Gastrocnemius medialis (tissue), 4 donors: Measurements from ENCODE around the gene MYO7A.

ENCODE experiments used
- POLR2A ChIP-seq, 2 donors: fragments of 450-650 bp; IDR thresholded peaks; one replicate each; pipeline ENCODE4 v1.6.1; 2017; ENCODE audit warnings: antibody characterized with exemption in 2 of 2, mild to moderate bottlenecking in 2 of 2, moderate library complexity in 2 of 2
- TF ChIP-seq, protein P1 (sequence below), 5 experiments: fragments of 450-650 bp in 3 of 5; fragments of 200-600 bp in 2 of 5; sonication (generic) in 2 of 5; IDR thresholded peaks in 4 of 5; conservative IDR thresholded peaks in 1 of 5; 1 replicate in 4 of 5; 2 replicates in 1 of 5; pipeline ENCODE4 v1.5.1; 2016 to 2019; ENCODE audit warnings: antibody characterized with exemption in 5 of 5, mild to moderate bottlenecking in 3 of 5, moderate library complexity in 3 of 5

DNA sequence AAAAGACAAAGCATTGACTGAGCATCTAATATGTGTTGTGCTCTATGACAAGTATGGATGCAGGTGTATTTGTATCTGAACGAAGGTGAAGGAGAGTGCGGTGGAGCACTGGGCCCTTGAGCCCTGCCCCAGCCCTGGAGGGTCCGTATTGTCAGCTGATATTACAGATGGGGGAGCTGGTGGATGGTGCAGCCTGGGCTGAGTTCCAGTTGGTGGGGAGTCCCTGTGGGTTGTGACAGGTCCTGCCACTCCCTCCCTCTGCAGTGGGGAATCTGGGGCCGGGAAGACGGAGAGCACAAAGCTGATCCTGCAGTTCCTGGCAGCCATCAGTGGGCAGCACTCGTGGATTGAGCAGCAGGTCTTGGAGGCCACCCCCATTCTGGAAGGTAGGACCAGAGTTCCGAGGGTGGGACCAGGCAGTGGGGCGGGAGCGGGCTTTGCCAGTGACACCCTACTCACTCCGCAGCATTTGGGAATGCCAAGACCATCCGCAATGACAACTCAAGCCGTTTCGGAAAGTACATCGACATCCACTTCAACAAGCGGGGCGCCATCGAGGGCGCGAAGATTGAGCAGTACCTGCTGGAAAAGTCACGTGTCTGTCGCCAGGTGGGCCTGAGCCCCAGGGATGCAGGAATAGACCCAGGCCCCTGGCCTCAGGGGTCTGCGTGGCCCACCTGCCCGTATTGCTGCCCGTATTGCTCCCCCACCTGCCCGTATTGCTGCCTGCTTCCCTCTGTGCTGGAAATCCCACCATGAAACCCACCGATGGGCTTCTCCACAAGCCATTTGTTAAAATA lies 28.6 kb downstream of the MYO7A start:
- TF ChIP-seq, protein P1, sequence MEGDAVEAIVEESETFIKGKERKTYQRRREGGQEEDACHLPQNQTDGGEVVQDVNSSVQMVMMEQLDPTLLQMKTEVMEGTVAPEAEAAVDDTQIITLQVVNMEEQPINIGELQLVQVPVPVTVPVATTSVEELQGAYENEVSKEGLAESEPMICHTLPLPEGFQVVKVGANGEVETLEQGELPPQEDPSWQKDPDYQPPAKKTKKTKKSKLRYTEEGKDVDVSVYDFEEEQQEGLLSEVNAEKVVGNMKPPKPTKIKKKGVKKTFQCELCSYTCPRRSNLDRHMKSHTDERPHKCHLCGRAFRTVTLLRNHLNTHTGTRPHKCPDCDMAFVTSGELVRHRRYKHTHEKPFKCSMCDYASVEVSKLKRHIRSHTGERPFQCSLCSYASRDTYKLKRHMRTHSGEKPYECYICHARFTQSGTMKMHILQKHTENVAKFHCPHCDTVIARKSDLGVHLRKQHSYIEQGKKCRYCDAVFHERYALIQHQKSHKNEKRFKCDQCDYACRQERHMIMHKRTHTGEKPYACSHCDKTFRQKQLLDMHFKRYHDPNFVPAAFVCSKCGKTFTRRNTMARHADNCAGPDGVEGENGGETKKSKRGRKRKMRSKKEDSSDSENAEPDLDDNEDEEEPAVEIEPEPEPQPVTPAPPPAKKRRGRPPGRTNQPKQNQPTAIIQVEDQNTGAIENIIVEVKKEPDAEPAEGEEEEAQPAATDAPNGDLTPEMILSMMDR (IDR thresholded peaks at IDR 0.05 in 4 of 5, conservative IDR thresholded peaks at IDR 0.05 in 1 of 5) = no peak
- no peak for TF ChIP-seq POLR2A (IDR thresholded peaks at IDR 0.05)
